Stomach smooth muscle (tissue), 2 donors: Measurements from ENCODE around the gene KCNN4.

Source experiments
- H3K27ac ChIP-seq: one replicate; pipeline ENCODE4 v1.7.0; 2013; ENCODE audit warnings: mild to moderate bottlenecking, low read length, inconsistent platforms
- H3K27me3 ChIP-seq, 2 donors: one replicate each; pipeline ENCODE4 v1.7.0; 2013; ENCODE audit warnings: low read length in 2 of 2; ENCODE audit not compliant: insufficient read depth in 2 of 2, control insufficient read depth in 1 of 2
- H3K36me3 ChIP-seq, 2 donors: one replicate each; pipeline ENCODE4 v1.7.0; 2013; ENCODE audit warnings: low read length in 2 of 2; ENCODE audit not compliant: control insufficient read depth in 2 of 2, insufficient read depth in 2 of 2
- H3K4me1 ChIP-seq: one replicate; pipeline ENCODE4 v1.7.0; 2013; ENCODE audit warnings: low read length; ENCODE audit not compliant: control insufficient read depth, insufficient read depth
- H3K4me3 ChIP-seq, 2 donors: one replicate each; pipeline ENCODE4 v1.7.0; 2013; ENCODE audit warnings: low read length in 2 of 2
- H3K9ac ChIP-seq, 2 donors: one replicate each; pipeline ENCODE4 v1.7.0; 2013; ENCODE audit warnings: low read length in 2 of 2, mild to moderate bottlenecking in 1 of 2
- H3K9me3 ChIP-seq, 2 donors: one replicate each; pipeline ENCODE4 v1.7.0; 2013; ENCODE audit warnings: low read length in 2 of 2; ENCODE audit not compliant: control insufficient read depth in 2 of 2
- donor health status: healthy.
- donor health status: Pancreatic carcinoma.

KCNN4 gene

GRCh38 chr19:43798026-43798545, 17.3 kb upstream of the KCNN4 start:
- H3K27me3 ChIP-seq, result peaks cover 18 to 25% of the 10 kb centered on the region in 2 donors
- no peak overlapping the region for H3K9ac ChIP-seq
- H3K9me3 ChIP-seq, result peaks cover 0 to 4% of the 10 kb centered on the region in 2 donors
- H3K27ac ChIP-seq, result no peak overlapping the region
- peaks cover 9% of the 10 kb centered on the region for H3K4me1 ChIP-seq
- no peaks in the 10 kb centered on the region for H3K36me3 ChIP-seq
- H3K4me3 ChIP-seq, result peak overlapping the region; percentile 49 to 69

DNA sequence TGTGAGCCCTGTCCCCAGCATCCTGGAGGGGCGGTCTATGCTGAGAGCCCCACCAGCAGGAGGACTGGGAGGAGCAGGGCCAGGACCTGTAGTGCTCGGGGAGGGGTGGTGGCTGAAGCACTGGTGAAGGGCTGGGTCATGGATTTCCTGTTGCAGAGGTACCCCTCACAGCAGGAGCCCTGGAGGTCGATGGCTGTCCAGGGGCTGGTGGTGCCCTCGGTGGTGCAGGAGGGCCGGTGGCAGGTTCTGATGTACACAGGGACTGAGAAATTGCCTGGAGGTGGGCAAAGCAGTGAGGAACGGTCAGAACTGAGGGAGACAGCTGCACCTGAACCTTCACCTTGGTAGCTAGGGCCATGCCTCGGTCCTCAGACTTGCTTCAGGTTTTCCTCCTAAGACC, 16.8 kb upstream of the KCNN4 start:
- H3K27ac ChIP-seq, result no peak overlapping the region
- no peak overlapping the region for H3K9ac ChIP-seq
- peaks cover 18 to 25% of the 10 kb centered on the region in 2 donors for H3K27me3 ChIP-seq
- H3K4me1 ChIP-seq, result peaks cover 9% of the 10 kb centered on the region
- H3K36me3 ChIP-seq, result no peaks in the 10 kb centered on the region
- H3K9me3 ChIP-seq, result peaks cover 0 to 4% of the 10 kb centered on the region in 2 donors
- H3K4me3 ChIP-seq, result no peak overlapping the region

DNA sequence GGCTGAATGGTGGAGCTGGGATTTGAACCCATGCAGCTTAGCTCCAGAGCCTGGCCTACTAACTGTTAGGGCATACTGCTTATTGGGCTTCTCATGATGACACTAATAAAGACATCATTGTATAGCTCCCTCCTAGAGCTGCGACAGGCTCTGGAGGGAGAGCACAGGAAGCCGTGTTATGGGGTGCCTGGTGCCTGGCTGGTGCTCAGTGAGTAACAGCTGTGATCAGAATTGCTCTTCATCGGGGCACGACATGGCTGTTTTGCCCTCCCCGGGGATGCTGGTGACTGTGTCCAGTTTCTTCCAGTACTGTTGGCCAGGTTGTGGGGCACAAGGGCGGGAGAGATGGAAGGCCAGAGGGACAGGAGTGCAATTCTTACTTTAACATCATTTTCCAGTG, 16.3 kb upstream of the KCNN4 start:
- Histone ChIP-seq H3K4me3 (no peak overlapping the region), H3K9ac (no peak overlapping the region), H3K4me1 (peaks cover 9% of the 10 kb centered on the region), H3K36me3 (no peaks in the 10 kb centered on the region), H3K27me3 (peaks cover 18 to 25% of the 10 kb centered on the region in 2 donors), H3K9me3 (peaks cover 0 to 4% of the 10 kb centered on the region in 2 donors), H3K27ac (no peak overlapping the region)

- Histone ChIP-seq H3K9ac (no peak overlapping the region), H3K36me3 (no peaks in the 10 kb centered on the region), H3K27me3 (peaks cover 2 to 3% of the 10 kb centered on the region in 2 donors), H3K9me3 (peaks cover 0 to 4% of the 10 kb centered on the region in 2 donors), H3K4me1 (no peaks in the 10 kb centered on the region), H3K27ac (no peak overlapping the region), H3K4me3 (no peak overlapping the region)
These were observed 9.8 kb upstream of the KCNN4 start for GRCh38 chr19:43790587-43790986.

DNA sequence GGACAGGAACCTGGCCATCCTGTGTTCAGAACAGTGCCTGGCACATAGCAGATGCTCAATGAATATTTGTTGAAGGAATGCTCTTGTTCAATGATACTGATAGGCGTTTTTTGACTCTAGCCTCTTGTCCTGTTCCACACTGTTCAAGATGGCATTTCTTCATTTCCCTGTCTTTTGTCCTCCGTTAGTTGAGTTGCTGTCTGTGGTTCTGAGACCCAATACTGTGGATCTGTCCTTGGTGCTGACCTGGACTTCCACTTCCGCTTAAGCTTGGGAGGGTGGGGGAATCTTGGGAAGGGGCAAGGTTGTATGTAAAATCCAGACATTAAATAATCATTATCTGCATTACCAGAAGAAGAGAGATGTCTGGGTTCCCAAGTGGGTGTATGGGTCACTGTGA, 8.3 kb upstream of the KCNN4 start:
- peaks cover 0 to 4% of the 10 kb centered on the region in 2 donors for H3K9me3 ChIP-seq
- H3K36me3 ChIP-seq, result no peaks in the 10 kb centered on the region
- H3K9ac ChIP-seq, result no peak overlapping the region
- H3K27ac ChIP-seq, result no peak overlapping the region
- H3K27me3 ChIP-seq, result no peaks in the 10 kb centered on the region
- peaks cover 7% of the 10 kb centered on the region for H3K4me1 ChIP-seq
- H3K4me3 ChIP-seq, result no peak overlapping the region

DNA sequence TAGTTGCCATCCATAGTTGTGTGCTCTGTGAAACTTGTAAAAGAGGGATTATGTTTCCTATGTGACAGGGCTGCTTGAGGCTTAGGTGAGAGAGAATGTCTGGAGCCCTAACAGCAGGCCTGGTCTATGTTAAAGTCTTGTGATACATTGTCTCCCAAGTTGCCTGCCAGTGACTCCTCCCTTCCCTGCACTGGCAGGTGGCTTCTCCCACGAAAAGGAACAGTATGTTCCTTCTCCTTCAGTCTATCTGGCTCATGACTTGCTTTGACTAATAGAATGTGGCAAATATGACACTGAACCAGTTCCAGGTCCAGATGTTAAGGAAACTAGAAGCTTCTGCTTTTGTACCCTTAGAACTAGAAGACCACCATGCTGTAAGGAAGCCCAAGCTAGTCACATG, 5.9 kb upstream of the KCNN4 start:
- Histone ChIP-seq H3K27ac (no peak overlapping the region), H3K36me3 (no peaks in the 10 kb centered on the region), H3K4me1 (peaks cover 7% of the 10 kb centered on the region), H3K9me3 (peaks cover 0 to 4% of the 10 kb centered on the region in 2 donors), H3K27me3 (peaks cover 4 to 8% of the 10 kb centered on the region in 2 donors), H3K4me3 (no peak overlapping the region), H3K9ac (no peak overlapping the region)

DNA sequence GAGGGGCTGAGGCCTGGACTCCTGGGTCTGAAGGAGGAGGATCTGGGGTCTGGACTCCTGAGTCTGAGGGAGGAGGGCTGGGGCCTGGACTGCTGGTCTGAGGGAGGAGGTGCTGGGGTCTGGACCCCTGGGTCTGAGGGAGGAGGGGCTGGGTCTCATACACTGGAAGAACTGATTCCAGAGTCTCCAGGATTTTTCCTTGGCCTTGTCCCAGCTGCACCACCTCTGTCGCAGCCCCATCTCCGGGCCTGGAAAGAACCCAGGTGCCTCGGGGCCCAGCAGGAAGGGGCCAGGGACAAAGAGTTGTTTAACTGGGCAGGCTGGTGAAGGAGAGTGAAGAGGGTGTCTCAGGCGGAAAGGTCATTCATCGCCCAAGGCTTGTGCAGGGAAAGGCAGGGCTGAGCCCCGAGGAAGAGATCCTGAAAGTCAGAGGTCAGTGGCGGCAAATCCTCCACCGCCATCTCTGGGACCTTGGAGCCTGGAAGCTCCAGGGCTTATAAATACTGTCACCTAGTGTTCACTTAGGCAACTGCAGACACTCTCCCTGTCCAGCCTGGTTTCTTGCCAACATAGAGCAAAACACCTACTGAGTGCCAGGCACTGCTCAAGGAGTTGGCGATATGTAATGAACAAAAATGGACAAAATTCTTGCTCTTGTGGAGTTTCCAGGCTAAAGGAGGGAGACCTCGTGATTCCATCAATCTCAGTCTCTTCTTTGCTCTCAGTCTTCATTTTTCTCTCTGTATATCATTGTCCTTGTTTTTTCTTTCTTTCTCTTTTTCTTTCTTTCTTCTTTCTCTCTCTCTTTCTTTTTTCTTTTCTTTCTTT, 4.4 kb upstream of the KCNN4 start:
- H3K9ac ChIP-seq, result no peak overlapping the region
- H3K9me3 ChIP-seq, result peaks cover 0 to 4% of the 10 kb centered on the region in 2 donors
- no peak overlapping the region for H3K4me3 ChIP-seq
- H3K4me1 ChIP-seq, result peaks cover 7% of the 10 kb centered on the region
- no peak overlapping the region for H3K27ac ChIP-seq
- peaks cover 10 to 14% of the 10 kb centered on the region in 2 donors for H3K27me3 ChIP-seq
- H3K36me3 ChIP-seq, result no peaks in the 10 kb centered on the region

- Histone ChIP-seq H3K4me1 (peaks cover 10% of the 10 kb centered on the region), H3K27ac (no peak overlapping the region), H3K9me3 (peaks cover 0 to 4% of the 10 kb centered on the region in 2 donors), H3K9ac (no peak overlapping the region), H3K27me3 (peaks cover 10 to 17% of the 10 kb centered on the region in 2 donors), H3K4me3 (no peak overlapping the region), H3K36me3 (no peaks in the 10 kb centered on the region)
These were observed 3.6 kb upstream of the KCNN4 start for GRCh38 chr19:43784241-43784980.

DNA sequence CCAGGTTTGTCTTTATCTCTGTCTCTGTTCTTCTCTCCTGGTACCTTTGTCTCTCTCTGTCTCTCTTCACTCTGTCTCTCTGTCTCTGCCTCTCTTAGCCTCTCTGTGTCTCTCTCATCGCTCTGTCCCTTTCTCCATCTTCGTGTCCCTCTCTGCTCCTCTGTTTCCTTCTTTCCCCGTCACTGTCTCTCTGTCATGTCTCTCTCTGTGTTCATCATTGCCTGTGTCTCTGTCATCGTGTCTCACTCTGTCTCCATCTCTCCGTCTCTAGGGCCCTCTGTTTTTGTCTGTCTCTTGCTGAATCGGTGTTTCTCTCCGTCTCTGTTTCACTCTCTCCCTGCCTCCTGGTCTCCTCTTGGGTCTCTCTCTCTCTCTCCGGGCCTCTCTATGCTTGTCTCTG, 2.9 kb upstream of the KCNN4 start:
- Histone ChIP-seq H3K9ac (no peak overlapping the region), H3K27me3 (peaks cover 10 to 17% of the 10 kb centered on the region in 2 donors), H3K9me3 (peaks cover 0 to 4% of the 10 kb centered on the region in 2 donors), H3K36me3 (no peaks in the 10 kb centered on the region), H3K4me3 (no peak overlapping the region), H3K4me1 (peaks cover 14% of the 10 kb centered on the region), H3K27ac (no peak overlapping the region)

DNA sequence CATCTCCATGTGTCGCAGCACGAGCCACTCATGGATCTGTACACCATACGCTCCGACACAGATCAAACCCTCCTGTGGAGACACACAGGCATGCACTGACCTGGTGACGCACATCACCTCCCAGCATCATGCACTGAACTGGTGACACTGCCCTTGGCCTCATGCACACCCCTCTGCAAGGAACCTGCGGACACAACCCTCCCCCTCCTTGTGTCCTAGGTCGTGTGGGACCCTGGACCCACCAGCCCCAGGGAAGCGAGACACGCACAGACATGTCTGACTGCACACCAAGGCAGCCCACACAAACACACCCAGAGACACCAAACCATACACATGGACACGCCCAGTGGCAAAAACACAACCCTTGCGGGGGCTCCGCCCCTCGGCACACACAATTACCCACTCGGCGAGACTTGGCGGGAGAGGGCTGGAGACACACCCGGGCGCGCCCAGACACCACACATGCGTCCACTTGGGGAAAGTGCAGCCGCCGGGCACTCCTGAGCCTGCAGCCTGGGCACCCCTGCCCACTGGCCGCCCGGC, 2.0 kb upstream of the KCNN4 start:
- Histone ChIP-seq H3K27ac (no peak overlapping the region), H3K9ac (no peak overlapping the region), H3K4me3 (no peak overlapping the region), H3K4me1 (peaks cover 17% of the 10 kb centered on the region), H3K36me3 (no peaks in the 10 kb centered on the region), H3K9me3 (peaks cover 0 to 4% of the 10 kb centered on the region in 2 donors), H3K27me3 (peaks cover 10 to 17% of the 10 kb centered on the region in 2 donors)
